Stimulated activated CD4-positive, alpha-beta T cell treated with anti-CD3 and anti-CD28 coated beads, Interleukin-12 subunit alpha, Interleukin-12 subunit beta, amount 100 ng/mL, for 48 hours (primary cell): ENCODE data around the gene MLH1.

Experiments
- DNase-seq, 3 donors: peaks; one replicate each; pipeline ENCODE4 v3.0.0-alpha.2; 2020; ENCODE audit warnings: low read depth in 2 of 3, low spot score in 1 of 3

MLH1 gene

DNA sequence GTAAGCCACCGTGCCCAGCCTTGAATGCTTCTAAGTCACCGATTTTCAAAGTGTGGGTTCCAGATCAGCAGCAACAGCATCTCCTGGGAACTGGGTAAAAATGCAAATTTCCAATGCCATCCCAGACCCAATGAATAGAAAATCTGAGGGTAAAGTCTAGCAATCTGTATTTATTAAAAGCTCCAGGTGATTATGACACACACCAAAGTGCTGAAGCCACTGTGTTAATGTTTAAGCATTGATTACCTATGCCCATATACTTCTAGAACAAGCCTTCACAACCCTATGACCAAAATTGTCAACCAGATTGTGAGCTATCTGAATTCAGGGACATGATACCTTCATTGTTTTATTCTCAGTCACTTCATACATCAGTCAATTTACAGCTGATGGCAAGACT lies 94.6 kb downstream of the MLH1 start:
- no peak for DNase-seq

DNA sequence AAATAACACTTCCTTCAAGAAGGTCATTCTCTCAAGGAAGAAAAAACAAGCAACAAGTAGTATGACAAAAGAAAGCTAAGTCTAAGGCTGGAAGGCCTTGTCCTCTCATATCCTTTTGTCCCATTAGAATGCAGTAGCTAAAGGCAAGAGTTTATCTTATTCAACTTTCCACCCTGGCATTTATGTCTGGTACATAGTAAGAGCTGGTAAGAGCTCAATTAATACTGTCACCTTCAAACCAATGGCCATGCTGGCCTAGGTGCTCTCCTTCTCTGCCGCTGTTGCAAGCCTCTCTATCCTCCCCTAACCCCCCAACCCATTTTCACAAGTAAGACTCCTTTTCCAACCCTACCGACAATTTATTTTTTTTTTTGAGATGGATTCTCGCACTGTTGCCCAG lies 99.2 kb downstream of the MLH1 start:
- DNase-seq, result no peak

DNA sequence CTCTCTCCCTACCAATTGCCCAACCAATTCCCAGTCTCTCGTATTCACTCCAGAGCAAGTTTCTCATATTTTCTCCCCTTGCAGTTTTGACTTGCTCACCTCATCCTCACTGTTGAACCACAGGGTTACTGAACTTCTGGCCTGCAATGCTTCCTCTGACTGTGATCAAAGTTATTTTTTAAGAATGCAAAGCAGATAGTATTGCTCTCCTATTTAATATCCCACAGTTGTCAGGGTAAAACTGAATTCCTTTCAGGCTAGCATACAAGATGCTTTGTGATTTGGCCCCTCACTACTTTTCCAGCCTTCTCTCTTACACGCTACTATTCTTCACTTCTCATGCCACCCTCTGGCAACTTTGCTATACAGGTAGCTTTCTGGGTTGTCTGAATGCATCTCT lies 100.2 kb downstream of the MLH1 start:
- DNase-seq, result no peak

DNA sequence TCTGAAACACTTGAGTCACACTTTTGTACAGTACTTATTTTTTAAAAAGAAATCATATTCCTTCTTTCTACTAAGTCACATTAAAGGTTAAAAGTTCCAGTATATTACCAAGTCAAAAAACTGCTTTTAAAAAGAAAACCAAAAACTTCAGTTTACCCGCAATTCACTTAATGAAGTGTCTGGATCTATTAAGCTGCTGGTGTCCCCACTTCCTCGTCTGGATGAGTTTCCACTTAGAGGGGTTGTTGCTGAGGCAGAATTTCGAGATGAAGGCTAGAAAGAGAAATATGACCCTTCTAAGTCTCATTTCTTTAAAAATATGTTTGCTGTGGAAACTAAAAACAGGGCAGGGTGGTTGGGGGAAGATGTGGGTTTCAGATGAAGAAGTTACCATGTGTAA lies 101.3 kb downstream of the MLH1 start:
- no peak for DNase-seq

DNA sequence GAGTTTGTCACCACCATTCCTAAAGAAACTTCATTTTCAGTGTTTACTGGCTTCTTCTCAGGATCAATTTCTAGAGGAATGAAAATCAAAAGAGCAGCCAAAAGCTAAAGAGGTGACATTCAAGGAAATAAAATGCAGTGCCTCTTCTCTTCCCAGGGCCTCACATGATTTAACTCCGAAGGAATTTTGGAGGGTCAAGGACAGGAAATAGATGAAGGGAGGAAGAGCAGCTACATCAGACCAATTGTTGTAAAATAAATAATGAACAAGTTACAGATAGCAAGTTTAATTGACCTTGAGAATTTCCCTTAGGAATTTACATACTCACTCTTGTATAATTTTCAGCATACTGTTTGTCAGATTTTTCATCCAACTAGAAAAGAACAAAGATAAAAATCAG lies 103.0 kb downstream of the MLH1 start:
- no peak for DNase-seq

DNA sequence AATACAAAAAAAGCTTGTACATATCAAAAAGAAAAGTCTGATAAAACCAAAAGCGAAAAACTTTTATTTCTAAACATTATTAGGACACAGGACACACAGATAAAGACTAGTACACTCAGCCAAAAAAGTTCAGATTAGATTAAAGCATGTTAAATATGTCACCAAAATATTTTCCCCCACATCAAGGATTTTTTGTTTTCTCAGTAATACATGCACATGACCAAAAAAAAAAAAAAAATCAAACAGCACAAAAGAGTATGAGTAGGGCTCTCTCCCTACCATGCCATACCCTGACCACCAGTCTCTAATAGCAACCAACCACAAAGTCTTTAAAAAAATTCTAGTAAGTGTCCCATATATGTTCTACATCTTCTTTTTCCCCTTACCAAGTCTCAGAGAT lies 103.7 kb downstream of the MLH1 start:
- DNase-seq, result no peak

DNA sequence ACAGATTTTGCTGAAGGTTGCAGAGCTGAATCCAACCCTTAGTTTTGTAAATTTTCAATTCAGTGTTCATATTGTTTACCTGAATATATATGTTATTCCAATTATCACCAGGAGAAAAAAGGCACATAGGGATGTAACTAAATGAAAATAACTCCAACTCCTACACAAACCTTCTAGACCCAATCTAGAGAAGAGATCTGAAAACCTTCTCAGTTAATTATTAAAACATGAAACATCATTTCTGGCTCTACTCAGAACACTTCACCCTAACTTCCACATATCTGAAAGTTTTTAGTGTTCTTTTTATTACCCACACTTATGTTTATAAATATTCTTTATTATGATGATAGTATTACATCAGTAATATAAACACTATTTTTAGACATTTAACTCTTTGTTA lies 104.5 kb downstream of the MLH1 start:
- no peak for DNase-seq

DNA sequence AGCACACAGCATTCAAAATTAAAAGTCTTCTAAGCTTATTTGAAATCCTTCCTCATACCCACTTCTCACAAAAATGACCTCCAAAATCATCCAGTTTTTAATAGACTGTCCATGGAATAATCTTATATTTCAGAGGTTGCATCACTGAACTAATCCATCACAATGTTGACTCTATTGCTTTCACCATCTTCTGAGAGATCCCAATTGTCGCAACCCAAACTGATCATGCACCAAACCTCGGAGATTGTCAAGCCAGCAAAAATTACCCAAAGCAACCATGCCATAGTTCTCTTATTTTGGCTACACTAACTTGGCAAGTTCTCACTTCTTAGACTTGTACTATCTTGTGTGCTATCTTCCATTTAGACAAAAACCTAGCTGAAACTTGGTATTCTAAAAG lies 105.6 kb downstream of the MLH1 start:
- DNase-seq, result no peak

DNA sequence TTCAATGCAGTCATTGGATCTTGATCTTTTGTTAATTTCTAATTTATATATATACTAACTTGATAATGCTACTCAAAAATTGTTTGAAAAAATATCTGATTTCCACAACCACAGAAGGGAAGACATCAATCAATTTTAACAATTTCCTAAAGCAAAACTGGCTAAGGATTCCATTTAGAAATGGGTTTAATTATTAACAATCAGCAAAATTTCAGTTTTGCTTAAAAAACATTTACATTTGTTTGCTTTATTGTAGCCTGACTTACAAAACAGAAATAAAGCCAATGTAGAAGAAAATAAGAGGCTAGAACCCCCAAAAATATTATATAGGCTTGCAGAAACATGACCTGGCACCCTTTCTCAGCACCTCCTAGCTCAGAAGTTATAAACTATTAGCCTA lies 106.2 kb downstream of the MLH1 start:
- DNase-seq, result no peak

DNA sequence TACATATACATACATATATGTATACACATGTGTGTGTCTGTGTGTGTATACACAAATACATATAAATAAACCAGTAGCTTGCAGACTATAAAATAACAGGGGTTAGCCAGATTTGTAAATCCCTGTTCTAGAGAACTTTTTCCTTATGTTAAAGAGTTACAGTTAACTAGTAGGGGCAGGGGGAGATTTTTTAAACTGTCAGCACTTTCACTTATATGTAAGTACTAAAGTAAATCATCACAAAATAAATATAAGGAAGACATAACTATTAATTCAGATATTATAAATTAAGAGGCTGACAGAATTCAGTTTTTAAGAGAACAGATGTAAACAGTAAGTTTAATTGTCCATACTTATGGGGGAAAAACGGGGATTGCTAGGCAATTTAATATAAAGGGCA lies 107.1 kb downstream of the MLH1 start:
- no peak for DNase-seq
